Liver (tissue), 9 donors: ENCODE measurements around the gene DNTTIP2. TPM values are rescaled to one million over a fixed set of nuclear protein-coding genes. Genes with fewer than 3 reads are reported as not detected.

Source experiments
- DNase-seq: peaks from one replicate; pipeline ENCODE4 v3.0.0-alpha.2; 2017; ENCODE audit warnings: low spot score
- H3K27ac ChIP-seq, 2 donors: one replicate each; pipeline ENCODE4 v1.7.0; 2013; ENCODE audit warnings: inconsistent platforms in 2 of 2, low read length in 2 of 2, control low read depth in 1 of 2, low read depth in 1 of 2, mild to moderate bottlenecking in 1 of 2
- H3K27me3 ChIP-seq, 4 donors: one replicate each; pipeline versions ENCODE4 v1.6.1 to v1.7.0; 2013; ENCODE audit warnings: low read length in 3 of 4, inconsistent platforms in 1 of 4, mild to moderate bottlenecking in 1 of 4, moderate library complexity in 1 of 4; ENCODE audit not compliant: control insufficient read depth in 4 of 4, insufficient read depth in 4 of 4
- H3K36me3 ChIP-seq, 4 donors: one replicate each; pipeline versions ENCODE4 v1.6.1 to v1.7.0; 2013; ENCODE audit warnings: low read length in 3 of 4, mild to moderate bottlenecking in 3 of 4, low read depth in 1 of 4, moderate library complexity in 1 of 4; ENCODE audit not compliant: control insufficient read depth in 4 of 4, insufficient read depth in 3 of 4
- H3K4me1 ChIP-seq, 4 donors: one replicate each; pipeline versions ENCODE4 v1.6.1 to v1.7.0; 2013; ENCODE audit warnings: low read length in 3 of 4, mild to moderate bottlenecking in 3 of 4, moderate library complexity in 1 of 4; ENCODE audit not compliant: control insufficient read depth in 4 of 4, insufficient read depth in 4 of 4
- H3K4me3 ChIP-seq, 3 donors: one replicate each; pipeline versions ENCODE4 v1.6.1 to v1.7.0; 2013; ENCODE audit warnings: low read length in 3 of 3, control low read depth in 1 of 3, low read depth in 1 of 3, mild to moderate bottlenecking in 1 of 3
- H3K9ac ChIP-seq, 2 donors: one replicate each; pipeline ENCODE4 v1.7.0; 2013; ENCODE audit warnings: low read length in 2 of 2, mild to moderate bottlenecking in 2 of 2, moderate library complexity in 2 of 2, control low read depth in 1 of 2, low read depth in 1 of 2
- H3K9me3 ChIP-seq, 4 donors: one replicate each; pipeline versions ENCODE4 v1.6.1 to v1.7.0; 2013; ENCODE audit warnings: low read length in 3 of 4; ENCODE audit not compliant: control insufficient read depth in 4 of 4
- EGR1 ChIP-seq, 2 donors: IDR thresholded peaks; 2 replicates each; pipeline ENCODE4 v1.6.1; 2016 to 2018; ENCODE audit warnings: antibody characterized with exemption in 2 of 2, low read depth in 2 of 2
- FOXA1 ChIP-seq: IDR thresholded peaks from 2 replicates; pipeline ENCODE4 v1.6.1; 2016; ENCODE audit warnings: antibody characterized with exemption
- FOXA2 ChIP-seq: IDR thresholded peaks from 2 replicates; pipeline ENCODE4 v1.6.1; 2016; ENCODE audit warnings: antibody characterized with exemption
- GABPA ChIP-seq, 2 donors: IDR thresholded peaks in 1 of 2; conservative IDR thresholded peaks in 1 of 2; 2 replicates each; pipeline ENCODE4 v1.6.1; 2016; ENCODE audit warnings: antibody characterized with exemption in 2 of 2, mild to moderate bottlenecking in 1 of 2, moderate library complexity in 1 of 2
- HNF4A ChIP-seq, 2 donors: conservative IDR thresholded peaks; 2 replicates each; pipeline ENCODE4 v1.6.1; 2016; ENCODE audit warnings: antibody characterized with exemption in 2 of 2, mild to moderate bottlenecking in 2 of 2
- HNF4G ChIP-seq: IDR thresholded peaks from 2 replicates; pipeline ENCODE4 v1.6.1; 2016; ENCODE audit warnings: antibody characterized with exemption
- JUND ChIP-seq, 2 donors: IDR thresholded peaks; 2 replicates each; pipeline ENCODE4 v1.6.1; 2016; ENCODE audit warnings: antibody characterized with exemption in 2 of 2
- NR2F2 ChIP-seq: IDR thresholded peaks from 2 replicates; pipeline ENCODE4 v1.6.1; 2016; ENCODE audit warnings: antibody characterized with exemption
- RAD21 ChIP-seq, 2 donors: IDR thresholded peaks; 2 replicates each; pipeline ENCODE4 v1.6.1; 2016; ENCODE audit warnings: antibody characterized with exemption in 2 of 2, mild to moderate bottlenecking in 2 of 2
- RXRA ChIP-seq, 2 donors: IDR thresholded peaks; 2 replicates each; pipeline ENCODE4 v1.6.1; 2017 to 2018; ENCODE audit warnings: antibody characterized with exemption in 2 of 2, mild to moderate bottlenecking in 1 of 2
- SP1 ChIP-seq: IDR thresholded peaks from 2 replicates; pipeline ENCODE4 v1.6.1; 2018; ENCODE audit warnings: antibody characterized with exemption, mild to moderate bottlenecking
- WGBS: extraction: QIAGEN DNeasy Blood & Tissue Kit; methylation state at CpG from one replicate; pipeline ENCODE4 v1.1.7; 2013; 5-methylcytosine and 5-hydroxymethylcytosine counted together
- polyA plus RNA-seq, 2 donors: library from polyadenylated mRNA; stranded (reverse) in 1 of 2; unstranded in 1 of 2; fragments of 200-250 nt in 1 of 2; fragments of >200 nt in 1 of 2; fragmentation: Nextera tagmentation in 1 of 2; extraction: Ambion mirVana in 1 of 2; gene quantifications; one replicate each; pipeline versions ENCODE4 v1.2.1 to v1.2.3, GENCODE V29; 2013 to 2015
- total RNA-seq, 2 donors: library from RNA; depleted of rRNA; stranded (reverse); fragments of >200 nt; gene quantifications; one replicate each; pipeline ENCODE4 v1.2.3, GENCODE V29; 2014
- TF ChIP-seq, protein P1 (sequence below): IDR thresholded peaks from 2 replicates; pipeline ENCODE4 v1.6.1; 2016; ENCODE audit warnings: antibody characterized with exemption
- TF ChIP-seq, protein P2 (sequence below): IDR thresholded peaks from 2 replicates; pipeline ENCODE4 v1.6.1; 2016; ENCODE audit warnings: antibody characterized with exemption
- TF ChIP-seq, protein P3 (sequence below): fragments of 150-350 bp; IDR thresholded peaks from 2 replicates; pipeline ENCODE4 v1.5.1; 2017; ENCODE audit warnings: improper control_type of control experiment, low read depth, low read length; ENCODE audit not compliant: missing input control
- TF ChIP-seq, protein P4 (sequence below): IDR thresholded peaks from 2 replicates; pipeline ENCODE4 v1.6.1; 2016; ENCODE audit warnings: antibody characterized with exemption, mild to moderate bottlenecking
- TF ChIP-seq, protein P5 (sequence below): IDR thresholded peaks from 2 replicates; pipeline ENCODE4 v1.6.1; 2016; ENCODE audit warnings: antibody characterized with exemption
- donor health status: healthy.
- donor health status: healthy.
- donor health status: healthy.
- donor health status: healthy.
- donor health status: healthy.

The DNTTIP2 gene
- total and polyA plus RNA-seq, 4 donors = 10.9 to 19.7 (median 13.4) TPM

DNA sequence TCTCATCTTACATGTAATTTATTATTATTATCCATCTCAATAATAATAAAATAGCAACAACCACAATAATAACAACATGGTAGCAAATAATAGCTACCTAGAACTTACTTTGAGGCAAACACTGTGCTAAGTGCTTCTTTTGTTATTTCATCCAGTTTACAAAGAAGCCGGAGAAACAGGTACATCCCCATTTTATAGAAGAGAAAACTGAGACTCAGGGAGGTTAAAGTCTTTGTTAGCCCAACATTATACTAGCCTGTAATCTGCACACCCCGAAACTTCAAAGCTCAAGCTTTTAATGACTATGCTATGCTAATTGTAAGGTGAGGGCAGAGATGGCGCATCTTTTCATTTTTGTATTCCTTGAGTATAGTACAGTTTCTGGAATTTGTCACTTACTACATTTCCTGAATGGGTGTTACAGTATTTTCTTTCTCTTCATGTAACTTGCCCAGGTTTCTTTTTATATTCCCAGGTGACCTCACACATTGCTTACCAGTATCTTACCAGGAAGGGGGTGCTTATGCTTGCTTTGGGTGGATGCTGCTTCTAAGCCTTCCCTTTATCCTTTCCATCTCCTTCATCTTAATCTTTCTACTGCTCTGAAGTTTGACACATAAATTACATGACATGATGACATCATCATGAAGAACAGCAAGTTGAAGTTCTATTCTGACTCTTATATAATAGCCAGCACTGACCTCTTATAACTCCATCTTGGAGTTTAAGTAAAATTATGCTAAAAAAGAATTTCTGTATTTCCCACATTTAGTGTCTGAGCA is 21.9 kb upstream of the DNTTIP2 start:
- 98% methylated on average over 3 of the region's 3 CpGs for WGBS
- H3K36me3 ChIP-seq = peaks cover 1 to 28% (median 20%) of the 10 kb centered on the region in 4 donors
- no peak for DNase-seq

DNA sequence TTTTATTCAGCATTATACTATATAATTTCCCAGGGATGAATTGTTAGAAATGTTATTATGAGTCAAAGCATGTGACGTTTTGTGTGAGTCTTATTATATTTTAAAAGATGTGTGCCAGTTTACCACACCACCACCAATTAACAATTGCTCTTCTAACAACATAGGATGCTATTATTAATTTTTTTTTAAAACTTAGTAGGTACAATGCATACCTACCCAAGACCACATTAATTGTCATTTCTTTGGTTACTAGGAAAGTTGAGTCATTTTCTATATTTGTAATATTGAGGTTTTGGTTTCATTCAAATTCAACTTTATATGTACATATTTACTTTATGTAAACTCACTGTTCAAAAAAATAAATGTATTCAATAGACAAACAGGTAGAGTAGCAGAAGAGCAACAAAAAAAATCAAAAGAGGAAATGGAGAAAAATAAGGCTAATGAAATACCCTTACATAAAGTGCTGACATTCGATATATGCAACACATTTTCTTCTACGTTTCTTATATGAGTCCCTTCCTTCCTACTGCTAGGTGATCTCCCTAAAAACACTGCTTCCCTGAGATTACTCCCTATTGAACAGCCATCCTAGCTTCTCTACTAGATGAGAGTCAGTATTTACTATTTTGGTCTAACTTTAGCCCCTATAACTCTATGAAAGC is 20.7 kb upstream of the DNTTIP2 start:
- H3K9ac ChIP-seq = no peak overlapping the region
- H3K27me3 ChIP-seq = no peaks in the 10 kb centered on the region
- DNase-seq = no peak
- H3K36me3 ChIP-seq = peaks cover 1 to 33% (median 25%) of the 10 kb centered on the region in 4 donors
- no peak overlapping the region for H3K4me3 ChIP-seq
- H3K27ac ChIP-seq = no peak overlapping the region
- no peaks in the 10 kb centered on the region for H3K9me3 ChIP-seq
- 93% methylated on average over 3 of the region's 3 CpGs for WGBS
- TF ChIP-seq SP1 = no peak
- no peak for TF ChIP-seq HNF4G
- no peak for TF ChIP-seq FOXA1
- TF ChIP-seq EGR1 (IDR thresholded peaks at IDR 0.05; ENCODE audit: low read depth in 2 of 2) = no peak
- TF ChIP-seq, protein P1, sequence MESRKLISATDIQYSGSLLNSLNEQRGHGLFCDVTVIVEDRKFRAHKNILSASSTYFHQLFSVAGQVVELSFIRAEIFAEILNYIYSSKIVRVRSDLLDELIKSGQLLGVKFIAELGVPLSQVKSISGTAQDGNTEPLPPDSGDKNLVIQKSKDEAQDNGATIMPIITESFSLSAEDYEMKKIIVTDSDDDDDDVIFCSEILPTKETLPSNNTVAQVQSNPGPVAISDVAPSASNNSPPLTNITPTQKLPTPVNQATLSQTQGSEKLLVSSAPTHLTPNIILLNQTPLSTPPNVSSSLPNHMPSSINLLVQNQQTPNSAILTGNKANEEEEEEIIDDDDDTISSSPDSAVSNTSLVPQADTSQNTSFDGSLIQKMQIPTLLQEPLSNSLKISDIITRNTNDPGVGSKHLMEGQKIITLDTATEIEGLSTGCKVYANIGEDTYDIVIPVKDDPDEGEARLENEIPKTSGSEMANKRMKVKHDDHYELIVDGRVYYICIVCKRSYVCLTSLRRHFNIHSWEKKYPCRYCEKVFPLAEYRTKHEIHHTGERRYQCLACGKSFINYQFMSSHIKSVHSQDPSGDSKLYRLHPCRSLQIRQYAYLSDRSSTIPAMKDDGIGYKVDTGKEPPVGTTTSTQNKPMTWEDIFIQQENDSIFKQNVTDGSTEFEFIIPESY = no peak
- peaks cover 1 to 11% (median 6%) of the 10 kb centered on the region in 4 donors for H3K4me1 ChIP-seq

More for the DNA sequence above, 21.9 kb upstream of the DNTTIP2 start:
- H3K9ac ChIP-seq = no peak overlapping the region
- H3K9me3 ChIP-seq = no peaks in the 10 kb centered on the region
- H3K4me1 ChIP-seq = peaks cover 1 to 21% (median 13%) of the 10 kb centered on the region in 4 donors
- H3K27me3 ChIP-seq = no peaks in the 10 kb centered on the region
- H3K27ac ChIP-seq = no peak overlapping the region
- TF ChIP-seq NR2F2 (no peak), RAD21 (IDR thresholded peaks at IDR 0.05) (no peak), JUND (IDR thresholded peaks at IDR 0.05) (no peak), RXRA (IDR thresholded peaks at IDR 0.05) (no peak), FOXA2 (no peak), GABPA (IDR thresholded peaks at IDR 0.05 in 1 of 2, conservative IDR thresholded peaks at IDR 0.05 in 1 of 2) (no peak), FOXA1 (no peak), HNF4A (conservative IDR thresholded peaks at IDR 0.05) (no peak), HNF4G (no peak)
- TF ChIP-seq, protein P2, sequence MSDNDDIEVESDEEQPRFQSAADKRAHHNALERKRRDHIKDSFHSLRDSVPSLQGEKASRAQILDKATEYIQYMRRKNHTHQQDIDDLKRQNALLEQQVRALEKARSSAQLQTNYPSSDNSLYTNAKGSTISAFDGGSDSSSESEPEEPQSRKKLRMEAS = no peak
- TF ChIP-seq, protein P3, sequence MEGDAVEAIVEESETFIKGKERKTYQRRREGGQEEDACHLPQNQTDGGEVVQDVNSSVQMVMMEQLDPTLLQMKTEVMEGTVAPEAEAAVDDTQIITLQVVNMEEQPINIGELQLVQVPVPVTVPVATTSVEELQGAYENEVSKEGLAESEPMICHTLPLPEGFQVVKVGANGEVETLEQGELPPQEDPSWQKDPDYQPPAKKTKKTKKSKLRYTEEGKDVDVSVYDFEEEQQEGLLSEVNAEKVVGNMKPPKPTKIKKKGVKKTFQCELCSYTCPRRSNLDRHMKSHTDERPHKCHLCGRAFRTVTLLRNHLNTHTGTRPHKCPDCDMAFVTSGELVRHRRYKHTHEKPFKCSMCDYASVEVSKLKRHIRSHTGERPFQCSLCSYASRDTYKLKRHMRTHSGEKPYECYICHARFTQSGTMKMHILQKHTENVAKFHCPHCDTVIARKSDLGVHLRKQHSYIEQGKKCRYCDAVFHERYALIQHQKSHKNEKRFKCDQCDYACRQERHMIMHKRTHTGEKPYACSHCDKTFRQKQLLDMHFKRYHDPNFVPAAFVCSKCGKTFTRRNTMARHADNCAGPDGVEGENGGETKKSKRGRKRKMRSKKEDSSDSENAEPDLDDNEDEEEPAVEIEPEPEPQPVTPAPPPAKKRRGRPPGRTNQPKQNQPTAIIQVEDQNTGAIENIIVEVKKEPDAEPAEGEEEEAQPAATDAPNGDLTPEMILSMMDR = no peak
- TF ChIP-seq, protein P4, sequence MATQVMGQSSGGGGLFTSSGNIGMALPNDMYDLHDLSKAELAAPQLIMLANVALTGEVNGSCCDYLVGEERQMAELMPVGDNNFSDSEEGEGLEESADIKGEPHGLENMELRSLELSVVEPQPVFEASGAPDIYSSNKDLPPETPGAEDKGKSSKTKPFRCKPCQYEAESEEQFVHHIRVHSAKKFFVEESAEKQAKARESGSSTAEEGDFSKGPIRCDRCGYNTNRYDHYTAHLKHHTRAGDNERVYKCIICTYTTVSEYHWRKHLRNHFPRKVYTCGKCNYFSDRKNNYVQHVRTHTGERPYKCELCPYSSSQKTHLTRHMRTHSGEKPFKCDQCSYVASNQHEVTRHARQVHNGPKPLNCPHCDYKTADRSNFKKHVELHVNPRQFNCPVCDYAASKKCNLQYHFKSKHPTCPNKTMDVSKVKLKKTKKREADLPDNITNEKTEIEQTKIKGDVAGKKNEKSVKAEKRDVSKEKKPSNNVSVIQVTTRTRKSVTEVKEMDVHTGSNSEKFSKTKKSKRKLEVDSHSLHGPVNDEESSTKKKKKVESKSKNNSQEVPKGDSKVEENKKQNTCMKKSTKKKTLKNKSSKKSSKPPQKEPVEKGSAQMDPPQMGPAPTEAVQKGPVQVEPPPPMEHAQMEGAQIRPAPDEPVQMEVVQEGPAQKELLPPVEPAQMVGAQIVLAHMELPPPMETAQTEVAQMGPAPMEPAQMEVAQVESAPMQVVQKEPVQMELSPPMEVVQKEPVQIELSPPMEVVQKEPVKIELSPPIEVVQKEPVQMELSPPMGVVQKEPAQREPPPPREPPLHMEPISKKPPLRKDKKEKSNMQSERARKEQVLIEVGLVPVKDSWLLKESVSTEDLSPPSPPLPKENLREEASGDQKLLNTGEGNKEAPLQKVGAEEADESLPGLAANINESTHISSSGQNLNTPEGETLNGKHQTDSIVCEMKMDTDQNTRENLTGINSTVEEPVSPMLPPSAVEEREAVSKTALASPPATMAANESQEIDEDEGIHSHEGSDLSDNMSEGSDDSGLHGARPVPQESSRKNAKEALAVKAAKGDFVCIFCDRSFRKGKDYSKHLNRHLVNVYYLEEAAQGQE = no peak
- TF ChIP-seq, protein P5, sequence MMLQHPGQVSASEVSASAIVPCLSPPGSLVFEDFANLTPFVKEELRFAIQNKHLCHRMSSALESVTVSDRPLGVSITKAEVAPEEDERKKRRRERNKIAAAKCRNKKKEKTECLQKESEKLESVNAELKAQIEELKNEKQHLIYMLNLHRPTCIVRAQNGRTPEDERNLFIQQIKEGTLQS = no peak
- H3K4me3 ChIP-seq = no peak overlapping the region
